DMS53 treated with DMSO at 0.1 percent for 48 hours (cell line): ENCODE results near the gene VWA3A.

Experiments
- DNase-seq: peaks from one replicate; lab custom pipeline; 2025; ENCODE audit not compliant: unreplicated experiment; lab: John Stamatoyannopoulos, UW

Gene VWA3A

GRCh38 chr16:22177968-22178930, 85.9 kb downstream of the VWA3A start:
- no peak for DNase-seq

DNA sequence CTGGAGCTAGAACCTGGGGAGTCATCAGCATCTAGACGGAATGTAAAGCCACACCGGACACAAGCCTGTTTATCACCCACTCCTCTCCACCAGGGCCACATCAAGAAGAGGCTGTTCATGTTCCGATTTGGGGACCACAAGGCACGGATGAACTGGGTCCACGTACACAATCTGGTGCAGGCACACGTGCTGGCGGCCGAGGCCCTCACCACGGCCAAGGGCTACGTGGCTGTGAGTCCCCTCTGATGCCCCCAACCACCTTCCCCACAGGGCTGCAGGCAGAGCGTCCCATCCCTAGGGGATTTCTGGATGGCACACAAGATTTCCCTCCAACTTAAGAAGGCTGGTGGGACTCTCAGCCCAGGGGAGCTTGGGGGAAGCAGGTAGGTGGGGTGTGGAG, 89.1 kb downstream of the VWA3A start:
- no peak for DNase-seq

DNA sequence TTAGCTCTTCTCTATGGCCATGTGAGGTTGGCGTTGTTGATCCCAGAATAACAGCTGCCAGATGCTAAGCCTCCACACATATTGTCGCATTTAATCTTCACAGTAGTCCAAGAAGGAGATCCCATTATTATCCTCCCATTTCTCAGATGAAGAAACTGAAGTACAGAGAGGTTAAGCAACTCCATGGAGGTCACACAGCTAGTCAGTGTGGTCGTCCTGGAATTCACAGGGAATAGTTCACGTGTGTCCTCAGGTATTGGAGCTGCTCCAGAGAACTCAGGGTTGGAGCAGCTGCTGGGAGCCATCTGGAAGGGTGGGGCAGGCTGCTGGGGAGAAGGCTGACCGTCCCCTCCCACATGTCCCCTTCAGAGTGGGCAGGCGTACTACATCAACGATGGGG, 89.5 kb downstream of the VWA3A start:
- DNase-seq: no peak

- DNase-seq: no peak
These were observed 91.0 kb downstream of the VWA3A start for GRCh38 chr16:22183335-22183734.

DNA sequence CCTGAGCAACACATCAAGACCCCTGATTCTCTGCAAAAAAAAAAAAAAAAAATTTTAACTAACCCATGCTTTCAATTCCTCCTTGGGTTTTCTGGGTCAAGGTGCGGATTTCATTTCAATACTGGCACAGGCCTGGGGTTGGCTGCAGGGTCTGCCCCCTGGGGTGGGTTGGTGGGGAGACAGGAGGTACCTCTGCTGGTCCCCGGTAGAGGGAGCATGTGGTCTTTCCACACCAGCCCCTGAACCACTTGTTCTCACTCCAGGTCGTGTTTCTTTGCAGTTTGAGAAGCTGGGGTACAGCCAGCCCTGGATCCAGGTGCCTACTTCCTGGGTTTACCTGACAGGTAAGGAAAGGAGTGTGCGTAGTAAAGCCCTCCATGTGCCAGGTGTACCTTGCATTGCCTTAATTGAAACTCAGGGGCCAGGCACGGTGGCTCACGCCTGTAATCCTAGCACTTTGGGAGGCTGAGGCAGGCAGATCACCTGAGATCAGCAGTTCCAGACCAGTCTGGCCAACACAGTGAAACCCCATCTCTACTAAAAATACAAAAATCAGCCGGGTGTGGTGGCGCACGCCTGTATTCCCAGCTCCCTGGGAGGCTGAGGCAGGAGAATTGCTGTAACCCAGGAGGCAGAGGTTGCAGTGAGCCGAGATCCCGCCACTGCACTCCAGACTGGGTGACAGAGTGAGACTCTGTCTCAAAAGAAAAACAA, 91.7 kb downstream of the VWA3A start:
- DNase-seq: no peak

- no peak for DNase-seq
These were observed 92.3 kb downstream of the VWA3A start for GRCh38 chr16:22184615-22184968.

DNA sequence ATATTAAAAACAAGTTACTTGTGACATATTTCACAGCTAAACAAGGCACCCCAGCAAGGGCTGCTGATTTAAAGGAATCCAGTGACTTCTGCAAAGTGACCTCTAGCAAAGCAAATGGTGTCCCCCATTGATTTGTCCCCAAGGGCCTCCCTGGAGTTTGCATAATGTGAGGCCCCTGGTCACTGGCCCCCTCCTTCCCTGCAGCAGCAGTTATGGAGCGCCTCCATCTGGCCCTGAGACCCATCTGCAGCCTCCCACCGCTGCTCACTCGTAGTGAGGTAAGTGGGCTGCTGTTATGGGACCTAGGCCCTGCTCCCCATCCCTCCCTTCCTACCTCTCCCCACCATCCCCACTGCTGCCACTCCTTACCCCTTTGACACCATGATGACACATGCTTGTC, 94.2 kb downstream of the VWA3A start:
- no peak for DNase-seq

DNA sequence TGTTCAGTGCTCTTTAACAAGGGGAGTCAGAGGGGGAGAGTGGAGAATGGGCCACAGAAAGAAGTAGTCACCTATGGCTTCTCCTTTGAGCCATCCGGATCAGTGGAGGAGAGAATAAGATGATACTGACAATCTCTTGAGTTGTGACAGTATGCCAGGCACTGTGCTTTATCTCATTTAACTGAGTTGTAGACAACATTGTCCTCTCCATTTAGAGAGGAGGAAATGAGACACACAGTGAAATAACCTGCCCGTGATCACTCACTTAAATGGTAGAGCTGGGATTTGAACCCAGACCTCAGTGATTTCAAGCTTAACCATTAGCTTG, 95.9 kb downstream of the VWA3A start:
- DNase-seq: no peak

DNA sequence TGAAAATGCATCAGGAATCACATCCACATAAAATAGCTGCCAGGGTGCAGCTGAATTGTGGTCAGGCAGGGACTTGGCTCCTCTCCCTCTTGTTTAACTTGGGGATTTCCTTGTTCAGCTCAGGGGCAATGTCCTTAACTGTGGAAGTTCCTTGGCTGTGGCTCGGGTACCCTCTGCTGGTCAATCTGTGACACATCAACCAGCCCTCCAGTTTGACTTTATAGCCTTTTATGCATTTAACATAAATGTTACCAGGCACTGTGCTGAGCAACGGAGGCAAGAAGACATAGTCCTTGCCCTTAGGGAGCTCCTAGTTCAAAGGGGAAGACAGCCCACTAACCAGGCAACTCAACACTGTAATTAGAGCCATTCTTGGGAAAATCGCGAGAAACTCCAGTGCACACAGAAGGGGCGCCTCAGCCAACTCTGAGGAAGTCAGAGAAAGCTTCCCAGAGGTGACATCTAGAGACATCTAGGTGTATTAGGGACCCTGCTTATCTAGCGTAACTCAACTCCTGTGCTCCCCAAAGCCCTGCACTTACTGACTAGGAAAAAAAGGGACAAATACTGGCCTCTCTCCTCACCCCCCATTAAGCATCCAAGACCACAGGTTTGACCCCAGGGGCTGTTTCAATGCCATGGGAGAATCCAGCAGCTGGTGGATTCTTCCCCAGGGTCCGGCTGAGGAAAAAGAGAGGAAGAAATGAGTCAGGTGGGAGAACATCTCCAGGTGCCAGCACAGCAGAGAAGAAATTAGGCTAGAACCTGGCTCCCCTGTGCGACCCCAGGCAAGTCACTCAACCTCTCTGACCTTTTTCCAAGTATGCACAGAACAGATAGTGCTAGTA, 96.5 kb downstream of the VWA3A start:
- peak; percentile 82 for DNase-seq

- DNase-seq: peak; percentile 39
These were observed 97.2 kb downstream of the VWA3A start for GRCh38 chr16:22189473-22190080.

DNA sequence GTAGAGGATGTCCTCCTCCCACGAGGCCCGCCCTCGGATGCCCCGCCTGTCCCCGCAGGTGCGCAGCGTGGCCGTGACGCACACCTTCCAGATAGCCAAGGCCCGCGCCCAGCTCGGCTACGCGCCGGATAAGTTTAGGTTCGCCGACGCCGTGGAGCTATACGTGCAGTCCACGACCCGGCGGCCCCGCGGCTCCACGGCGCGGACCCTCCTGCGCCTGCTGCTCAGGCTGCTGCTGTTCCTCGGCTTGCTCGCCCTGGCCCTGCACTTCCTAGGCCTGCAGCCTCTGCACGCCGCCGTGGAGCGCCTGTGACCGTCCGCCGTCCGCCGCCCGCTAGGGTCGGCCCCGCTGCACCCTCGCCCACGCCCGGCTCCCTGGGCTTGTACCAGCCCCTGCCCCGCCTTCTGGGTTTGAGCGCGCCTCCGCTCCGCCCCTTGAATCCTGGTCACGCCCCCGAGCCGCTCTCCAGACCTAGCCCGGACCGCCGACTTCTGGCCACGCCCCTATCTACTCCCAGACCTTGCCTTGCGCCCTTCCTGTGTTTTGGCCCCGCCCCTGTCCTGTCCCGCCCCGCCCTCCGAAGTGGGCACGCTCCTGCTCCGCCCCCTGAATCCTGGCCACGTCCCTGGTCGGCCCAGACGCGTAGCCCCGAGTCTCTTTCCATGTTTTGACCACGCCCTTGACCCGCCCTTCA, 97.9 kb downstream of the VWA3A start:
- peak; percentile 96 for DNase-seq

- DNase-seq: peak; percentile 96
These were observed 98.6 kb downstream of the VWA3A start for GRCh38 chr16:22190776-22191531.

- DNase-seq: no peak
These were observed 99.4 kb downstream of the VWA3A start for GRCh38 chr16:22191532-22192260.

- DNase-seq: peak; percentile 15
These were observed 100.1 kb downstream of the VWA3A start for GRCh38 chr16:22192261-22193062.

DNA sequence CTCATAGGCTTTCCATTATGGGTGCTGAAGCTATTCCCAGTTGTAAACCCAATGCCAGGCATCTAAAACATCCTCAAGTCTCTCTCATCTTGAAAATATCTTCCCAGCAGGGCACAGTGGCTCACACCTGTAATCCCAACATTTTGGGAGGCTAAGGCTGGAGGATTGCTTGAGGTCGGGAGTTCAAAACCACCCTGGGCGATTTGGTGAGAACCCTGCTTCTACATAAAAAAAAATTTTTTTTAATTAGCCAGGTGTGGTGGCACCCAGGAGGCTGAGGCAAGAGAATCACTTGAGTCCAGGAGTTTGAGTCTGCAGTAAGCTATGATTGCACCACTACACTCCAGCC, 100.7 kb downstream of the VWA3A start:
- DNase-seq: no peak

DNA sequence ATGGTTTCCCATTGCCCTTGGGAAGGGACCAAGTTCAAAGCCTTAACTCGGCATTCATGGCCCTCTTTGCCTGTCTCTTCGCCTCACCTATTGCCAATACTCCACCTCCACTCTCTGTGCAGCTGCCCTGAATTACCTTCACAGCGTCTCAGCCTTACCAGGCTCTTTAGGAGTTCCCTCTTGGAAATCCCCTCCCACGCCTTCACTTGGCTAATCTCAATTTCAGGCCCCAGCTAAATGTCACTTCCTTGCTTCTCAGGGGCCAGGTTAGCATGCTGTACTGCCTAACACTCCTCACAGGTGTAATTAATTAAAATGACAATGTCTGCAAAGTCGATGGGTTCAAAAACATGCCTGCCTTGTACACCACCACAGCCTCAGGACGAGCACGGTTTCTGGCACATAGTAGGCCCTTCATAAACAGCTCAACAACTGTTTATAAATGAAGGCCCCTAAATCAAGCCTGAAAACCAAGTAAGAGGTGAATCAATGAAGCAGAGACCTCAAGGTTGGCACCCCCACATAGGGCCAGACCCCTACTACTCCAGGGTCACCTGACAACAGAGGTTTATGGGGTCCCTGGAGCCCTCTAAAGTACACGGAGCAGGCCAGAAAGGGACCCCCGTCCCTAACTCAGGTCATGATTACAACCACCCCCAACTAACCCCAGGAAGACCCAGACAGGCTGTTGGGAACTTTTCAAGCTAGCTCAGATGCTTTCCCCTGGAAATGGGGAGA, 102.5 kb downstream of the VWA3A start:
- no peak for DNase-seq

GRCh38 chr16:22195445-22195694, 103.0 kb downstream of the VWA3A start:
- no peak for DNase-seq
